Adipocyte (in vitro differentiated cells): Measurements from ENCODE around the gene ELOVL5.
"Not testable (repeated sequence)": the region's sequence is repeated elsewhere in the genome, so short reads cannot be mapped to it uniquely, and the experiment has no call there.

Source experiments
- DNase-seq: peaks from one replicate; pipeline ENCODE4 v3.0.0-alpha.2; 2015; ENCODE audit warnings: low read depth
- H3K27me3 ChIP-seq: replicated peaks from 2 replicates; pipeline ENCODE4 v1.7.0; 2013; ENCODE audit warnings: mild to moderate bottlenecking, low read length, moderate library complexity; ENCODE audit not compliant: control insufficient read depth, insufficient read depth
- H3K36me3 ChIP-seq: 2 replicates; pipeline ENCODE4 v1.7.0; 2013; ENCODE audit warnings: low read length, mild to moderate bottlenecking, moderate library complexity; ENCODE audit not compliant: control insufficient read depth, insufficient read depth, severe bottlenecking
- H3K4me1 ChIP-seq: 2 replicates; pipeline ENCODE4 v1.7.0; 2013; ENCODE audit warnings: mild to moderate bottlenecking, low read length, moderate library complexity; ENCODE audit not compliant: control insufficient read depth, insufficient read depth
- H3K4me3 ChIP-seq: 2 replicates; pipeline ENCODE4 v1.7.0; 2013; ENCODE audit warnings: mild to moderate bottlenecking, low read length, moderate library complexity
- H3K9ac ChIP-seq: 2 replicates; pipeline ENCODE4 v1.7.0; 2013; ENCODE audit warnings: mild to moderate bottlenecking, low read length, moderate library complexity
- H3K9me3 ChIP-seq: 2 replicates; pipeline ENCODE4 v1.7.0; 2013; ENCODE audit warnings: mild to moderate bottlenecking, low read length, moderate library complexity; ENCODE audit not compliant: control insufficient read depth

The ELOVL5 gene

DNA sequence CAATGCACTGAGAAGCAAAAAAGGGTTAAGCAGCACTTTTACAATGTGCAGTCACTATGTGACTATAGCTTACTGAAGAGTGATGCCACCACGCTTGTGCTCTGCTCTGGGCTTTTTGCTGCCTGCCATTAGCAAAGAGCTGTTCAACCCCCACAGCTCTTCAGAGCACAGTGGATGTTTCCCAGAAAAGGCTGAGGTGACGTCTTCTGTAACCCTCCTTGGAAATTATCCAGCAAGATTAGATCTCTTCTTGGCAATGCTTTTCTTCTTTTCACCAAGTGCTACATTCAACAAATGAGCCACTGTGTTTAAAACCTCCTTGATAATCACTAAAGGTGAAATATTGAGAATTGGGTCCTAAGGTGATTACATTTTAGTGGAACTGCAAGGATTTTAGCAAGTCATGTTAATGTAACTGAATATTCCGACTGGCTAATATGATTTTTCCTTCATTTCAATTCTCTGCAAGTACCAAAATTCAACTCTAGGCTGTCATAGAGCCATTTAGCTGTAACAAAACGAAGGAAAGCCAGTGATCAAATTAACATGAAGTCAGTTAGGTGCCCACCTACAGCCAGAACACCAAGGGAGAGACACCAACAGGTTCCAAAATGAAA, 34.9 kb downstream of the ELOVL5 start:
- H3K27me3 ChIP-seq, result no peaks in the 10 kb centered on the region
- no peak overlapping the region for H3K4me3 ChIP-seq
- H3K9ac ChIP-seq, result peak overlapping the region; percentile 21
- H3K36me3 ChIP-seq, result peaks cover 32% of the 10 kb centered on the region
- no peak for DNase-seq
- peaks cover 4% of the 10 kb centered on the region for H3K9me3 ChIP-seq
- H3K4me1 ChIP-seq, result peaks cover 69% of the 10 kb centered on the region

DNA sequence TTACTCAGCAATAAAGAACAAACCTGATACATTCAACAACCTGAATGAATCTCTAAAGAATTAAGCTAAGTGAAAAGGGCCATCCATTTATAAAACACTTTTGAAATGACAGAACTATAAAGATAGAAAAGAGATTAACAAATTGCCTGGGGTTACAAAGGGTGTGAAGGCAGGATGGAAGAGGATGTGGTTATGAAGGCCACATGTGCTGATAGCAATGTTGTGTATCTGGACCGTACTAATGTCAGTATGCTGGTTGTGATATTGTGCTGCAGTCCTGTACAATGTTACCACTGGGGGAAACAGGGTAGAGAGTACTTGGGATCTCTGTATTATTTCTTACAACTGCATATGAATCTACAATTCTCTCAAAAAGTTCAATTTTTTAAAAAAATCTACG, 36.4 kb downstream of the ELOVL5 start:
- no peak for DNase-seq
- Histone ChIP-seq H3K27me3 (no peaks in the 10 kb centered on the region), H3K9me3 (peaks cover 4% of the 10 kb centered on the region), H3K36me3 (peaks cover 32% of the 10 kb centered on the region), H3K4me3 (no peak overlapping the region), H3K4me1 (peaks cover 83% of the 10 kb centered on the region), H3K9ac (no peak overlapping the region)

DNA sequence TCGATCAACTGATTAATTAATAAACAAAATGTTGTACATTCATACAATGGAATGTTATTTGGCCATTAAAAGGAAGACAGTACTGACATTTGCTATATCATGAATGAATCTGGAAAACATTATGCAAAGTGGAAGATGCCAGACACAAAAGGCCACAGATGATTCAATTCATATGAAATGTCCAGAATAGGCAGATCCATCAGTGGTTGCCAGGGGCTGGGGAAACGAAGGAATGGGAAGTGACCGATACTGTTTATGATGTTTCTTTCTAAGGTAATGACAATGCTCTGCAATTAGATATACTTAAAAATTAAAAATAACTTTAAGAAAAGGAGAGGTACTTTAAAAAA, 37.2 kb downstream of the ELOVL5 start:
- peak; percentile 68 for DNase-seq
- H3K9ac ChIP-seq, result no peak overlapping the region

DNA sequence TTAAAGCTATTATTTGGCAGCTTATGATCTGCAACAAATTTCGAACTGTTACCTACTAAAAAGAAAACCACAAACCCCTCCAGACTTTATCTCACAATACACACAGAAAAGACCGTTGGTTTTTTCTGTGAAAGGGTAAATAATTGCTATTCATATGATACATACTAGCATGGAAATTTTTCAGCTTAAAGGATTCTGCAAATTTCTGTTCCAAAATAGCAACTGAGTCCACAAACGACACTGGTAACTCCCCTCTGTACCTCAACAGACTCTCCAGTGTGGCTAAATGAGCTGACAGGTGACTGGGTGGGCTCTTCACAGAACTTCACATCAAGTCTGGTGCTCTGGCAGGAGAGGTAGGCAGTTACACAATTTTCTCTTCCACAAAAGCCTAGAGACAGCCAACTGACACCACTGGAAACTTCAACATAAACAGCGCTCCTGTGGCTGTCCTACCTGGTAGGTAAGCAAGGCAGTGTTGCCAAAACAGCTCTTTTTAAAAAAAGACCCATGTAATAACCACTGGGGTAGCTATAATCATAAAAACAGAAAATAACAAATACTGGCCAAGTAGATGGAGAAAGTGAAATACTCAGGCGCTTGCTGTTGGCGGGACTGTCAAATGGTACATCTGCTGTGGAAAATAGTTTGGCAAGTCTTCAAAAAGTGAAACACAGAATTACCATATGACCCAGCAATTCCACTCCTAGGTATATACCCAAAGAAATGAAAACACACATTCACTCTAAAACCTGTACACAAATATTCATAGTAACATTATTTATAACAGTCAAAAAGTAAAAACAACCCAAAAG, 37.8 kb downstream of the ELOVL5 start:
- Histone ChIP-seq H3K4me1 (peaks cover 92% of the 10 kb centered on the region), H3K27me3 (no peaks in the 10 kb centered on the region), H3K4me3 (no peak overlapping the region), H3K36me3 (peaks cover 32% of the 10 kb centered on the region), H3K9ac (no peak overlapping the region), H3K9me3 (peaks cover 4% of the 10 kb centered on the region)
- DNase-seq, result no peak

More for the DNA sequence above, 37.2 kb downstream of the ELOVL5 start:
- Histone ChIP-seq H3K27me3 (no peaks in the 10 kb centered on the region), H3K9me3 (peaks cover 4% of the 10 kb centered on the region), H3K4me1 (peaks cover 91% of the 10 kb centered on the region), H3K36me3 (peaks cover 32% of the 10 kb centered on the region), H3K4me3 (no peak overlapping the region)

DNA sequence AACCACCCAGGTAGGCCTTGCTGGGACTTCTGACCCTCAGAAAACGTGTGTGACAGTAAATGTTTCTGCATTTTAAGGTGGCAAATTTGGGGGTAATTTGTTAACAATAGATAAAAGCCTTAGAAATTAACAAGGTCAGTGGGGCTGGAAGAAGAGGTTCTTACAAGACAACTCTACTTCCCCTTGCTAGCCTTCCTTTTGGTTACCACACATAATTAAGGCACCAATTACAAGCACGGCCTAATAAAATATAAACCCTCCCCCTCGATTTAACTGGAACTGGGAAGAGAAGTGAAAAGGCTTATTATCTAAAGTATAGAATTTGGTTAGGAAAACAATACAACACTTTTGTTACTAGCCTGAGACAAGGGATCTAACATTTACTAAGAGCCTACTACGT, 38.8 kb downstream of the ELOVL5 start:
- Histone ChIP-seq H3K4me1 (peaks cover 82% of the 10 kb centered on the region), H3K4me3 (no peak overlapping the region), H3K36me3 (peaks cover 32% of the 10 kb centered on the region), H3K9ac (peak overlapping the region; percentile 23), H3K27me3 (no peaks in the 10 kb centered on the region), H3K9me3 (peaks cover 4% of the 10 kb centered on the region)
- DNase-seq, result no peak

DNA sequence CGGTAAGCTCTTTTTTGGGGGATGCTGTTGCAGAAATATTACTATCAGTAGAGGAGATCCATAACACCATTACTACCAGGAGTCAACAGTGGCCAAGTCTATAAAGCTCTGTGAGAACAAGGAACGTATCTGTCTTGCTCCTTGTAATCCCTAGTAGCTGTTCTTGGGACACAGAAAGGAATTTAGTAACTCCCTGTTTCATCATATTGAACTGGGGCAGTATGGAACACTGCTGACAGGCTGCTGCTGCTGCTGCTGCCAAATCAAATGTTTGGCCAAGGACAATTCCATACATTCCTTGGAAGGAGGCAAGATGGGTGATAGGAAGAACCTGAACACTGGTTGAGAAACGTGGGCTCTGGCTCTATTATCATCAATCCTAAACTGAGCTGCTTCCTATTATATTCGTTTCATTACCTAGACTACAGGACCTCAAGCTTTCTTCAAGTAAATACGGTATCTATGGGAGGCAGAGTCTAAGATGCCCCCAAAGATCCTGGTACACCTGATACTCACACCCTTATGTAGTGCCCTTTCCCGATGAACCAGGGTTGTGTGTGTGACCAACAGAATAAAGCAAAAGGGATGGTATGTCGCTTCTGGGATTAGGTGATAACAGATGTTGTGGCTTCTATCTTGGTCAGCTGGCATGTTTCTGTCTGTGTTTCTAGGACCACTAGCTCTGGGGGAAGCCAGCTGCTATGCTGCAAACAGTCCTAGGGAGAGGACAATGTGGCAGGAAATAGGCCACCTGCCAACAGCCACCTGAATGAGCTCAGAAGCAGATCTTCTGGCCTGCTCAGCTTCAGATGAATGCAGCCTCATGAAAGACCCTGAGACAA, 39.5 kb downstream of the ELOVL5 start:
- Histone ChIP-seq H3K27me3 (no peaks in the 10 kb centered on the region), H3K36me3 (peaks cover 32% of the 10 kb centered on the region), H3K4me3 (no peak overlapping the region), H3K9me3 (peaks cover 4% of the 10 kb centered on the region), H3K4me1 (peaks cover 76% of the 10 kb centered on the region), H3K9ac (peak overlapping the region; percentile 23)
- DNase-seq, result peak; percentile 87

DNA sequence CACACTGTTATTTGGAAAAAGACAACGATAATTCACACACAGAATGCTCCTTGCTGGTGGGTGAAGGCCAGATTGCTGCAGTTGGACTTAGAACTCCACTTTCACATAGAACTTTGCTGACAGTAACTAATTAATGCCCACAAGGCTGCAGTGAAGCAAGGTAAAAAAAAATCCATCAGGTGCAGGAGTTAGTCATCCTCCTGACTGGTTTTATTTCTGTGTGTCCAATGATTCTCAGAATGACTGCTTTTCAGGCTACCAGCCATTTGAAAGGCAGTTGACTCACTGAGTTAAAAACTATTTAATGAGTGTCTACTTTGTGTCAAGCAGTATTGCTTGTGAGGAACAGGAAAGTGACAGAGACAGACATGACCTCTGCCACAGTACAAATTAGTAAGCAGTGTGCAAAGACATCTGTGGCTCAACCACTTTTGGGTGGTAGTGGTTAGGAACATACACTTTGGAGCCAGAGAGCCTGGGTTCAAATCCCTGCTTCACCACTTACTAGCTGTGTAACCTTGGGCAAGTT, 41.9 kb downstream of the ELOVL5 start:
- no peak overlapping the region for H3K4me3 ChIP-seq
- H3K9me3 ChIP-seq, result no peaks in the 10 kb centered on the region
- no peak for DNase-seq
- peaks cover 32% of the 10 kb centered on the region for H3K36me3 ChIP-seq
- peak overlapping the region; percentile 19 for H3K9ac ChIP-seq
- no peaks in the 10 kb centered on the region for H3K27me3 ChIP-seq
- peaks cover 77% of the 10 kb centered on the region for H3K4me1 ChIP-seq

DNA sequence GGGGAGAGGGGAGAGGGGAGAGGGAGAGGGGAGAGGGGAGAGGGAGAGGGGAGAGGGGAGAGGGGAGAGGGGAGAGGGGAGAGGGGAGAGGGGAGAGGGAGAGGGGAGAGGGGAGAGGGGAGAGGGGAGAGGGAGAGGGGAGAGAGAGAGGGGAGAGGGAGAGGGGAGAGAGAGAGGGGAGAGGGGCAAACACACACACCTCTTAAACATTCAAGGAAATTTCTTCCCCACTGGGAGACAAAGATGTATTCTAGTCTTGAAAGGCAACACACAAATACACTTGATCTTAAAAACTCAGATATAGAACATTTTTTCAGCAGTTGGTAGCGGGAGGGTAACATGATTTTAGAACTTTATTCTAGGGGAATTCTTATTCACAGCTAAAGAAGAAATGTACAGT, 42.5 kb downstream of the ELOVL5 start:
- H3K36me3 ChIP-seq, result peaks cover 26% of the 10 kb centered on the region
- H3K27me3 ChIP-seq, DNase-seq, H3K4me3 ChIP-seq, H3K9me3 ChIP-seq, H3K9ac ChIP-seq: not testable (repeated sequence)
- peaks cover 78% of the 10 kb centered on the region for H3K4me1 ChIP-seq

DNA sequence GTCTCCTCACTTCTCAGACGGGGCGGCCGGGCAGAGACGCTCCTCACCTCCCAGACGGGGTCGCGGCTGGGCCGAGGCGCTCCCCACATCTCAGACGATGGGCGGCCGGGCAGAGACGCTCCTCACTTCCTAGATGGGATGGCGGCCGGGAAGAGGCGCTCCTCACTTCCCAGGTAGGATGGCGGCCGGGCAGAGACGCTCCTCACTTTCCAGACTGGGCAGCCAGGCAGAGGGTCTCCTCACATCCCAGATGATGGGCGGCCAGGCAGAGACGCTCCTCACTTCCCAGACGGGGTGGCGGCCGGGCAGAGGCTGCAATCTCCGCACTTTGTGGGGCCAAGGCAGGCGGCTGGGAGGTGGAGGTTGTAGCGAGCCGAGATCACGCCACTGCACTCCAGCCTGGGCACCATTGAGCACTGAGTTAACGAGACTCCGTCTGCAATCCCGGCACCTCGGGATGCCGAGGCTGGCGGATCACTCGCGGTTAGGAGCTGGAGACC, 43.2 kb downstream of the ELOVL5 start:
- not testable (repeated sequence) for H3K9me3 ChIP-seq, H3K4me3 ChIP-seq, H3K9ac ChIP-seq, DNase-seq, H3K27me3 ChIP-seq
- peaks cover 78% of the 10 kb centered on the region for H3K4me1 ChIP-seq
- peaks cover 21% of the 10 kb centered on the region for H3K36me3 ChIP-seq

DNA sequence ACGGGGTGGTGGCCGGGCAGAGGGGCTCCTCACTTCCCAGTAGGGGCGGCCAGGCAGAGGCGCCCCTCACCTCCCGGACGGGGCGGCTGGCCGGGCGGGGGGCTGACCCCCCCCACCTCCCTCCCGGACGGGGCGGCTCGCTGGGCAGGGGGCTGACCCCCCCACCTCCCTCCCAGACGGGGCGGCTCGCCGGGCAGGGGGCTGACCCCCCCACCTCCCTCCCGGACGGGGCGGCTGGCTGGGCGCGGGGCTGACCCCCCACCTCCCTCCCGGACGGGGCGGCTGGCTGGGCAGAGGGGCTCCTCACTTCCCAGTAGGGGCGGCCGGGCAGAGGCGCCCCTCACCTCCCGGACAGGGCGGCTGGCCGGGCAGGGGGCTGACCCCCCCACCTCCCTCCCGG, 43.8 kb downstream of the ELOVL5 start:
- H3K4me3 ChIP-seq, H3K27me3 ChIP-seq, H3K9ac ChIP-seq, H3K9me3 ChIP-seq, DNase-seq: not testable (repeated sequence)
- Histone ChIP-seq H3K4me1 (peaks cover 78% of the 10 kb centered on the region), H3K36me3 (peaks cover 16% of the 10 kb centered on the region)
